ENCODE results near the gene CYP2E1.

DNA sequence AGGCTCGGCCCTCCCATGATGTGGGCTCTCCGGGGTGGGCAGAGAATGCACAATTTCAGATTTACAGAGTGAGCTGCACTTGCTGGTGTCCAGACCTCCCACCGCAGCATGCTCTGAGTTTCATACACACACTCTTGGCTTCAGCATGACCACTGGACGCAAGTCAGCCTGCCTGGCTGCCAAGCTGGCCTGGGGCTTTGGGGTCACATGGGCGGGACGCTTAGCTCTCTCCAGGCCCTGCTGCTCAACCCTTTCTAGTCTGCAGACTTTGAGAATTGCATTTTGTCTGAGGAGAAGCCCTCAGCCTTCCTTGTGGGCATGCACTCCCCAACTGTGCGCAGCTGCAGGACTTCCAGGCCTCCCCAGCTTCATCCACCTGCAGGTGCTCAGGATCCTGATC is 5.7 kb downstream of the CYP2E1 start:
- TF ChIP-seq, protein P1, sequence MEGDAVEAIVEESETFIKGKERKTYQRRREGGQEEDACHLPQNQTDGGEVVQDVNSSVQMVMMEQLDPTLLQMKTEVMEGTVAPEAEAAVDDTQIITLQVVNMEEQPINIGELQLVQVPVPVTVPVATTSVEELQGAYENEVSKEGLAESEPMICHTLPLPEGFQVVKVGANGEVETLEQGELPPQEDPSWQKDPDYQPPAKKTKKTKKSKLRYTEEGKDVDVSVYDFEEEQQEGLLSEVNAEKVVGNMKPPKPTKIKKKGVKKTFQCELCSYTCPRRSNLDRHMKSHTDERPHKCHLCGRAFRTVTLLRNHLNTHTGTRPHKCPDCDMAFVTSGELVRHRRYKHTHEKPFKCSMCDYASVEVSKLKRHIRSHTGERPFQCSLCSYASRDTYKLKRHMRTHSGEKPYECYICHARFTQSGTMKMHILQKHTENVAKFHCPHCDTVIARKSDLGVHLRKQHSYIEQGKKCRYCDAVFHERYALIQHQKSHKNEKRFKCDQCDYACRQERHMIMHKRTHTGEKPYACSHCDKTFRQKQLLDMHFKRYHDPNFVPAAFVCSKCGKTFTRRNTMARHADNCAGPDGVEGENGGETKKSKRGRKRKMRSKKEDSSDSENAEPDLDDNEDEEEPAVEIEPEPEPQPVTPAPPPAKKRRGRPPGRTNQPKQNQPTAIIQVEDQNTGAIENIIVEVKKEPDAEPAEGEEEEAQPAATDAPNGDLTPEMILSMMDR (IDR thresholded peaks at IDR 0.05) = no peak
- no peak for TF ChIP-seq EZH2 (IDR thresholded peaks at IDR 0.05; ENCODE audit: borderline replicate concordance, insufficient read depth, low read depth, low read length, poor library complexity, severe bottlenecking)
